ENCODE data around the gene MRPL46. TPM values are rescaled to one million over a fixed set of nuclear protein-coding genes. Genes with fewer than 3 reads are reported as not detected.
"Not testable (repeated sequence)": the region's sequence is repeated elsewhere in the genome, so short reads cannot be mapped to it uniquely, and the experiment has no call there.

The MRPL46 gene
- total and polyA plus RNA-seq, 2 donors (not counting 3 experiments of a cell fraction or from before 2014, with no cell fraction given), result 24.5 to 30.9 TPM

DNA sequence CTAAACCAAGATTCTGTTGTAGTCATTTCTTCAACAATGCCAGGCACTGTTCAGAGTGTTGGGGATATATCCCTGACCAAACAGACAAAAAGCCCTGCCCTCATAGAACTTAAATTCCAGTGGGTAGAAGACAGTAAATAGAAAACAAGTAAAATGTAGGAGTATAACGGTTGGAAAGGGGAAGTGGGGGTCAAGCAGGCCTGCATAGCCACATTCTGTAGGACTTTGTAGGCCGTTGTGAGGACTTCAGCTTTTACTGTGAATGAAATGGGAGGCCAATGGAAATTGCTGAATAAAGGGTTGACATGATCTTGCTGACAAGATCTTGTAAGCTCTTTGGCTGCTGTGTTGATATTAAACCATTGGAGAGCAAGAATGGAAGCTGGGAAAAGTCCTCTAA is 2.1 kb upstream of the MRPL46 start:
- dilution Hi-C loops (cut with MboI; ENCODE audit: extremely low pct_ligation_motif_present, low sequenced_read_pairs), result no loop called here
- no TSS peak for BruUV-seq (replicated peaks)
- no peak for DNase-seq (ENCODE audit: low read depth, low spot score)
- Histone ChIP-seq H2AFZ (ENCODE audit: low read depth, low read length) (no peak overlapping the region), H3K9ac (replicated peaks; ENCODE audit: extremely low read depth, insufficient read depth, low read length) (no peak overlapping the region), H3K4me3 (replicated peaks in 1 of 3; ENCODE audit: insufficient read depth in 1 of 3, low read depth in 1 of 3, low read length in 3 of 3) (no peak overlapping the region), H4K20me1 (replicated peaks; ENCODE audit: control insufficient read depth, extremely low read depth, insufficient read depth, low read length) (no peaks in the 10 kb centered on the region), H3K4me2 (ENCODE audit: insufficient read depth, low read length) (no peak overlapping the region), H3K27me3 (ENCODE audit: control insufficient read depth in 2 of 2, insufficient read depth in 2 of 2, low read length in 2 of 2) (no peaks in the 10 kb centered on the region), H3K4me1 (ENCODE audit: control insufficient read depth, extremely low read depth, insufficient read depth, low read length) (peaks cover 31% of the 10 kb centered on the region), H3K27ac (ENCODE audit: insufficient read depth, low read depth, low read length) (no peak overlapping the region), H3K9me3 (replicated peaks; ENCODE audit: control insufficient read depth, insufficient read depth, low read length) (no peaks in the 10 kb centered on the region), H3K9me1 (replicated peaks; ENCODE audit: control insufficient read depth, extremely low read depth, insufficient read depth, low read length) (no peaks in the 10 kb centered on the region), H3K36me3 (ENCODE audit: control insufficient read depth in 2 of 2, extremely low read depth in 1 of 2, insufficient read depth in 2 of 2, low read length in 2 of 2) (peaks cover 5% of the 10 kb centered on the region in 2 experiments), H3K79me2 (ENCODE audit: control insufficient read depth, insufficient read depth, low read length) (peaks cover 39% of the 10 kb centered on the region)
- intact Hi-C loops (cut with micrococcal nuclease), result loop anchor here (5.0 kb wide), 1 partner anchor 153 kb away; the partner anchor contains the start of gene AEN
- CTCF ChIA-PET, result interaction anchor here (0.7 kb wide), 1 partner anchor 30 kb away, joined by 3 read pairs; no protein-coding TSS in a partner anchor
- POLR2A ChIA-PET, result no interaction called here
- FAIRE-seq, result no peak
- TF ChIP-seq EZH2 (IDR thresholded peaks at IDR 0.05; ENCODE audit: borderline replicate concordance, low read depth, low read length, severe bottlenecking), result no peak
- TF ChIP-seq FOS (IDR thresholded peaks at IDR 0.05; ENCODE audit: borderline replicate concordance, insufficient read depth, low read length), result no peak
- TF ChIP-seq MYC (IDR thresholded peaks at IDR 0.05; ENCODE audit: low read depth, low read length), result no peak
- TF ChIP-seq GATA2 (IDR thresholded peaks at IDR 0.05; ENCODE audit: insufficient read depth, insufficient read length, low read depth, low read length), result no peak
- TF ChIP-seq JUN (IDR thresholded peaks at IDR 0.05; ENCODE audit: borderline replicate concordance, insufficient read depth, insufficient read length, low read depth), result no peak
- no peak for TF ChIP-seq POLR2AphosphoS5 (IDR thresholded peaks at IDR 0.05; ENCODE audit: insufficient read depth, low read depth, low read length)
- TF ChIP-seq, protein P1, sequence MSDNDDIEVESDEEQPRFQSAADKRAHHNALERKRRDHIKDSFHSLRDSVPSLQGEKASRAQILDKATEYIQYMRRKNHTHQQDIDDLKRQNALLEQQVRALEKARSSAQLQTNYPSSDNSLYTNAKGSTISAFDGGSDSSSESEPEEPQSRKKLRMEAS (IDR thresholded peaks at IDR 0.05; ENCODE audit: insufficient read depth, insufficient read length), result no peak
- TF ChIP-seq, protein P2, sequence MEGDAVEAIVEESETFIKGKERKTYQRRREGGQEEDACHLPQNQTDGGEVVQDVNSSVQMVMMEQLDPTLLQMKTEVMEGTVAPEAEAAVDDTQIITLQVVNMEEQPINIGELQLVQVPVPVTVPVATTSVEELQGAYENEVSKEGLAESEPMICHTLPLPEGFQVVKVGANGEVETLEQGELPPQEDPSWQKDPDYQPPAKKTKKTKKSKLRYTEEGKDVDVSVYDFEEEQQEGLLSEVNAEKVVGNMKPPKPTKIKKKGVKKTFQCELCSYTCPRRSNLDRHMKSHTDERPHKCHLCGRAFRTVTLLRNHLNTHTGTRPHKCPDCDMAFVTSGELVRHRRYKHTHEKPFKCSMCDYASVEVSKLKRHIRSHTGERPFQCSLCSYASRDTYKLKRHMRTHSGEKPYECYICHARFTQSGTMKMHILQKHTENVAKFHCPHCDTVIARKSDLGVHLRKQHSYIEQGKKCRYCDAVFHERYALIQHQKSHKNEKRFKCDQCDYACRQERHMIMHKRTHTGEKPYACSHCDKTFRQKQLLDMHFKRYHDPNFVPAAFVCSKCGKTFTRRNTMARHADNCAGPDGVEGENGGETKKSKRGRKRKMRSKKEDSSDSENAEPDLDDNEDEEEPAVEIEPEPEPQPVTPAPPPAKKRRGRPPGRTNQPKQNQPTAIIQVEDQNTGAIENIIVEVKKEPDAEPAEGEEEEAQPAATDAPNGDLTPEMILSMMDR (IDR thresholded peaks at IDR 0.05; ENCODE audit: extremely low read depth in 1 of 2, insufficient read depth in 1 of 2, low read depth in 1 of 2, low read length in 2 of 2), result no peak
- TF ChIP-seq POLR2A (IDR thresholded peaks at IDR 0.05; ENCODE audit: low read depth, low read length), result no peak

DNA sequence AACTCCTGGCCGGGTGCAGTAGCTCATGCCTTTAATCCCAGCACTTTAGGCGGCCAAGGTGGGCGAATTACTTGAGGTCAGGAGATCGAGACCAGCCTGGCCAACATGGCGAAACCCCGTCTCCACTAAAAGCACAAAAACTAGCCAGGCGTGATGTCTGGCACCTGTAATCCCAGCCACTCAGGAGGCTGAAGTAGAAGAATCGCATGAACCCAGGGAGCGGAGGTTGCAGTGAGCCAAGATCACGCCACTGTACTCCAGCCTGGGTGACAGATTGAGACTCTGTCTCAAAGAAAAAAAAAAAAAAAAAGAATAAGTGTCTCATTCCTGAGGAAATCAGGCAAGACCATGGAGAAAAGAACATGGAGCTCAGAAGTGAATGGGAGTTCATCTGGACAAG is 1.5 kb upstream of the MRPL46 start:
- dilution Hi-C loops (cut with MboI; ENCODE audit: extremely low pct_ligation_motif_present, low sequenced_read_pairs); DNase-seq (ENCODE audit: low read depth, low spot score); H3K4me3 ChIP-seq (replicated peaks in 1 of 3; ENCODE audit: insufficient read depth in 1 of 3, low read depth in 1 of 3, low read length in 3 of 3); H3K9me1 ChIP-seq (replicated peaks; ENCODE audit: control insufficient read depth, extremely low read depth, insufficient read depth, low read length); H2AFZ ChIP-seq (ENCODE audit: low read depth, low read length); FAIRE-seq; H4K20me1 ChIP-seq (replicated peaks; ENCODE audit: control insufficient read depth, extremely low read depth, insufficient read depth, low read length); H3K36me3 ChIP-seq (ENCODE audit: control insufficient read depth in 2 of 2, extremely low read depth in 1 of 2, insufficient read depth in 2 of 2, low read length in 2 of 2); H3K9me3 ChIP-seq (replicated peaks; ENCODE audit: control insufficient read depth, insufficient read depth, low read length); H3K27me3 ChIP-seq (ENCODE audit: control insufficient read depth in 2 of 2, insufficient read depth in 2 of 2, low read length in 2 of 2); POLR2A ChIA-PET; H3K27ac ChIP-seq (ENCODE audit: insufficient read depth, low read depth, low read length); H3K9ac ChIP-seq (replicated peaks; ENCODE audit: extremely low read depth, insufficient read depth, low read length); BruUV-seq (replicated peaks): not testable (repeated sequence)
- CTCF ChIA-PET, result interaction anchor here (0.7 kb wide), 1 partner anchor 29 kb away, joined by 3 read pairs; no protein-coding TSS in a partner anchor
- H3K4me2 ChIP-seq (ENCODE audit: insufficient read depth, low read length), result peak overlapping the region; percentile 98
- intact Hi-C loops (cut with micrococcal nuclease), result loop anchor here (1.0 to 5.0 kb wide), 2 partner anchors 154 to 170 kb away; partner anchors contain the start of gene AEN
- peaks cover 37% of the 10 kb centered on the region for H3K4me1 ChIP-seq (ENCODE audit: control insufficient read depth, extremely low read depth, insufficient read depth, low read length)
- H3K79me2 ChIP-seq (ENCODE audit: control insufficient read depth, insufficient read depth, low read length), result peaks cover 42% of the 10 kb centered on the region

Measured in endothelial cell of umbilical vein (primary cell).